ENCODE data around the gene GRID2. TPM values are rescaled to one million over a fixed set of nuclear protein-coding genes. Genes with fewer than 3 reads are reported as not detected.

GRID2 gene
- total and polyA plus RNA-seq, 9 of the 15 experiments (the other 6 are each of a cell fraction or from before 2014, with no cell fraction given), result 0.04 TPM; not detected in 7

DNA sequence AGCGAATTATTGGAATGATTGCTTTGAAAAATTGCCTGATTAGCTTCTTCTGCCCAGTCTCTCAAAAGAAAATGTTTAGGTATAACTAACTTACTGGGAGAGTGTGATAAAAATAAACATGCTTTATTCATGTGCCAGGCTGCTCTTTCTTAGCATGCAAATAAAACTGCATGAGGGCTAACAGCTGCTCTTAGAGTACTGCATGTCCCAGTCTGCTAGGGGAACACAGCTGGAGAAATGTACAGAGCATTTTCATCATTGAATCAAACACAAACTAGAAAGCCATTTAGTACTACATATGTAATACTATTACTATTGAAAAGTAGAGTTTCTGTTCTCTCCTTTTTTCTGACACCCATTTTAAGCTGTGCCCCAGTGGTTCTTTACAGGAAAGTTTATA, 726.0 kb downstream of the GRID2 start:
- no peaks in the 10 kb centered on the region for H3K27me3 ChIP-seq (ENCODE audit: control insufficient read depth in 2 of 2, insufficient read depth in 2 of 2, low read length in 2 of 2)
- no peaks in the 10 kb centered on the region for H3K9me1 ChIP-seq (ENCODE audit: control insufficient read depth, insufficient read depth, low read length)
- H3K9ac ChIP-seq (ENCODE audit: insufficient read depth in 1 of 2, low read depth in 2 of 2, low read length in 2 of 2), result no peak overlapping the region
- FAIRE-seq (no peak), DNase-seq (ENCODE audit: extremely low read depth in 1 of 4, low spot score in 3 of 4) (no peak), ATAC-seq (no peak)
- 0% methylated on average over 1 of the region's 1 CpG for WGBS (ENCODE audit: insufficient coverage, low coverage, missing lambda C conversion rate)
- H4K20me1 ChIP-seq (replicated peaks; ENCODE audit: control insufficient read depth, insufficient read depth, low read length), result no peaks in the 10 kb centered on the region
- no peak overlapping the region for H3K4me2 ChIP-seq (ENCODE audit: insufficient read depth, low read length)
- ChIA-PET CTCF (ENCODE audit: low intra/inter-chr PET ratio) (no interaction called here), POLR2A (no interaction called here)
- H2AFZ ChIP-seq (ENCODE audit: low read depth, low read length), result no peak overlapping the region
- no peaks in the 10 kb centered on the region for H3K36me3 ChIP-seq (ENCODE audit: control insufficient read depth, insufficient read depth, low read length)
- BruUV-seq (replicated peaks), result no TSS peak
- no peak overlapping the region for H3K27ac ChIP-seq (ENCODE audit: extremely low read depth, low read depth, low read length)
- no peak overlapping the region for H3K4me3 ChIP-seq
- H3K4me1 ChIP-seq (replicated peaks in 1 of 2; ENCODE audit: control insufficient read depth in 2 of 2, insufficient read depth in 2 of 2, low read length in 2 of 2), result no peaks in the 10 kb centered on the region
- in situ Hi-C loops (cut with MboI), result no loop called here
- H3K9me3 ChIP-seq (replicated peaks; ENCODE audit: control insufficient read depth, insufficient read depth, low read depth, low read length), result no peaks in the 10 kb centered on the region
- intact Hi-C loops (cut with micrococcal nuclease), result no loop called here
- H3K79me2 ChIP-seq (ENCODE audit: control insufficient read depth, insufficient read depth, low read length), result no peaks in the 10 kb centered on the region
- no peak for TF ChIP-seq HOXB6 (CRISPR knock-in tag; IDR thresholded peaks at IDR 0.05; ENCODE audit: borderline replicate concordance)
- no peak for TF ChIP-seq ZBTB11 (CRISPR knock-in tag; IDR thresholded peaks at IDR 0.05)
- no peak for TF ChIP-seq NKRF (IDR thresholded peaks at IDR 0.05; ENCODE audit: borderline replicate concordance)
- TF ChIP-seq REST (IDR thresholded peaks at IDR 0.05; ENCODE audit: borderline replicate concordance), result no peak
- TF ChIP-seq REST (CRISPR knock-in tag; IDR thresholded peaks at IDR 0.05; ENCODE audit: low read depth), result no peak
- TF ChIP-seq ZFP36 (IDR thresholded peaks at IDR 0.05; ENCODE audit: low read depth, low read length, partially characterized antibody), result no peak
- TF ChIP-seq ZNF445 (CRISPR knock-in tag; IDR thresholded peaks at IDR 0.05; ENCODE audit: low read depth), result no peak
